ENCODE measurements around the gene RALGAPA1.
"Not testable (repeated sequence)": the region's sequence is repeated elsewhere in the genome, so short reads cannot be mapped to it uniquely, and the experiment has no call there.

The RALGAPA1 gene

GRCh38 chr14:35695647-35696046 is 113.4 kb downstream of the RALGAPA1 start:
- Histone ChIP-seq H3K4me1 (ENCODE audit: control insufficient read depth in 1 of 2, insufficient read depth in 1 of 2, low read depth in 1 of 2, low read length in 1 of 2) (no peaks in the 10 kb centered on the region), H3K27me3 (no peaks in the 10 kb centered on the region), H3K27ac (no peak overlapping the region), H3K36me3 (no peaks in the 10 kb centered on the region), H3K4me3 (ENCODE audit: low read depth in 1 of 2, low read length in 1 of 2) (no peak overlapping the region), H3K9me3 (no peaks in the 10 kb centered on the region)
- TF ChIP-seq CTCF (IDR thresholded peaks at IDR 0.05): no peak

- TF ChIP-seq CTCF (IDR thresholded peaks at IDR 0.05): no peak
- no peaks in the 10 kb centered on the region for H3K9me3 ChIP-seq
- no peaks in the 10 kb centered on the region for H3K36me3 ChIP-seq
- no peaks in the 10 kb centered on the region for H3K27me3 ChIP-seq
- H3K4me1 ChIP-seq (ENCODE audit: control insufficient read depth in 1 of 2, insufficient read depth in 1 of 2, low read depth in 1 of 2, low read length in 1 of 2): no peaks in the 10 kb centered on the region
- no peak overlapping the region for H3K4me3 ChIP-seq (ENCODE audit: low read depth in 1 of 2, low read length in 1 of 2)
- H3K27ac ChIP-seq: no peak overlapping the region
Measured at GRCh38 chr14:35695072-35695471, 114.0 kb downstream of the RALGAPA1 start.

- H3K27ac ChIP-seq: no peak overlapping the region
- no peaks in the 10 kb centered on the region for H3K36me3 ChIP-seq
- no peak overlapping the region for H3K4me3 ChIP-seq (ENCODE audit: low read depth in 1 of 2, low read length in 1 of 2)
- H3K4me1 ChIP-seq (ENCODE audit: control insufficient read depth in 1 of 2, insufficient read depth in 1 of 2, low read depth in 1 of 2, low read length in 1 of 2): no peaks in the 10 kb centered on the region
- H3K9me3 ChIP-seq: no peaks in the 10 kb centered on the region
- H3K27me3 ChIP-seq: no peaks in the 10 kb centered on the region
- TF ChIP-seq CTCF (IDR thresholded peaks at IDR 0.05): no peak
Measured at GRCh38 chr14:35689000-35689460, 120.1 kb downstream of the RALGAPA1 start.

GRCh38 chr14:35688126-35688826 is 120.8 kb downstream of the RALGAPA1 start:
- no peaks in the 10 kb centered on the region for H3K27me3 ChIP-seq
- H3K4me1 ChIP-seq (ENCODE audit: control insufficient read depth in 1 of 2, insufficient read depth in 1 of 2, low read depth in 1 of 2, low read length in 1 of 2): no peaks in the 10 kb centered on the region
- H3K4me3 ChIP-seq (ENCODE audit: low read depth in 1 of 2, low read length in 1 of 2): no peak overlapping the region
- no peak for TF ChIP-seq CTCF (IDR thresholded peaks at IDR 0.05)
- H3K36me3 ChIP-seq: no peaks in the 10 kb centered on the region
- H3K27ac ChIP-seq: no peak overlapping the region
- H3K9me3 ChIP-seq: no peaks in the 10 kb centered on the region

GRCh38 chr14:35687335-35687939 is 121.7 kb downstream of the RALGAPA1 start:
- Histone ChIP-seq H3K27me3 (no peaks in the 10 kb centered on the region), H3K4me1 (ENCODE audit: control insufficient read depth in 1 of 2, insufficient read depth in 1 of 2, low read depth in 1 of 2, low read length in 1 of 2) (no peaks in the 10 kb centered on the region), H3K9me3 (no peaks in the 10 kb centered on the region), H3K4me3 (ENCODE audit: low read depth in 1 of 2, low read length in 1 of 2) (no peak overlapping the region), H3K36me3 (no peaks in the 10 kb centered on the region), H3K27ac (no peak overlapping the region)
- TF ChIP-seq CTCF (IDR thresholded peaks at IDR 0.05): no peak

- H3K4me1 ChIP-seq (ENCODE audit: control insufficient read depth in 1 of 2, insufficient read depth in 1 of 2, low read depth in 1 of 2, low read length in 1 of 2); H3K27me3 ChIP-seq; H3K4me3 ChIP-seq (ENCODE audit: low read depth in 1 of 2, low read length in 1 of 2); H3K27ac ChIP-seq; H3K9me3 ChIP-seq; H3K36me3 ChIP-seq: not testable (repeated sequence)
Measured at GRCh38 chr14:35683688-35684087, 125.4 kb downstream of the RALGAPA1 start.

All from neutrophil (primary cell).